Measurements from ENCODE around the gene TBCK.

Gene TBCK

DNA sequence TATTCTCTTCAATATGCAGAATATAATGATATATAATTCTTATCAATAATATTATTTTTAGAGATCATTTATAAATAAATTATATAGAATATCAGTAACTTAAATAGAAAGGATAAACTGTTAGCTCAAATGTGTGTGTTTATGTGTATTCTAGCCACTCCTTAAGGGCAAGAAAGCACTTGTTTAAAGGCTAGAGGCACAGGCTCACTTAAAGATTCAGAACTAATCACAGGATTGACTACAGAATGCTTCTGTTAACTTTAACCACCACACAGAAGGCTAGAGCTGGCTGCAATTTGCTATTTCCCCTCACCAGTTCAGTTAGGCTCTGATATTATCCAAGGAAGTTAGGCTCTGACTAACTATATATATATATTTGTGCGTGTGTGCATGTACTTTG is 69.6 kb downstream of the TBCK start:
- no peak for TF ChIP-seq GATA2 (IDR thresholded peaks at IDR 0.05; ENCODE audit: low read depth, low read length)
- TF ChIP-seq GATA3 (IDR thresholded peaks at IDR 0.05; ENCODE audit: low read depth, low read length), result no peak

DNA sequence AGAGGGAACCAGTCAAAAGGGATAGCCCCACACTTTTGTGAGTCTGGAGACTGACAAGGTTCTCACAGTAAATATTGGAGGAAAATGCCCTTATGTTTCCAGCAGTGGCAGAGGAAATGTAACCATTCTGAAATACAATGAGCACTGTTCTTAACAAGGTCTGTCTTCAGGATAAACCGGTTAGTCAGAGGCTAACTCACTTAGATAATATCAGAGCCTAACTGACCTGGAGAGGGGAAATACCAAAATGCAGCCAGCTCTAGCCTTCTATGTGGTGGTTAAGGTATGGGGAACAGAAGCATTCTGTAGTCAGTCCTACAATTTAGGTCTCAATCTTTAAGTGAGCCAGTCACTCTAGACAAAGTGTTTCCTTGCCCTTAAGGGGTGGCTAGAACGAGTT is 70.8 kb downstream of the TBCK start:
- no peak for TF ChIP-seq GATA3 (IDR thresholded peaks at IDR 0.05; ENCODE audit: low read depth, low read length)

DNA sequence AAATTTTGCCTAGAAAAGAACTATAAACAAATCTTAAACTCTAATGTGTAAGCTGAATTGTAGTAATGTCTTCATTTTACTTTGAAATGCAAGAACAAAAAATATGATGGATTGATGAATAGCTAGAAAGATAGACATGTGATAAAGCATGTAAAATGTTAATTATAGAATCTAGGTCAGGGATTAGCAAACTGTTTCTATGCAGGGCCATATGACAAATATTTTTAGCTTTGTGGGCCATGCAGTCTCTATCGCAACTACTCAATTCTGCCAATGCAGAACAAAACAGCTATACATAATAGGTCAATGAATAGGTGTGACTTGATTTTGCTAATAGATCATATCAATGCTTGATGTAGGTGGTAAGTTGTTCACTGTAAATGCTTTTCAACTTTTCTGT is 75.3 kb downstream of the TBCK start:
- no peak for TF ChIP-seq GATA3 (IDR thresholded peaks at IDR 0.05; ENCODE audit: low read depth, low read length)
- no peak for TF ChIP-seq GATA2 (IDR thresholded peaks at IDR 0.05; ENCODE audit: low read depth, low read length)

DNA sequence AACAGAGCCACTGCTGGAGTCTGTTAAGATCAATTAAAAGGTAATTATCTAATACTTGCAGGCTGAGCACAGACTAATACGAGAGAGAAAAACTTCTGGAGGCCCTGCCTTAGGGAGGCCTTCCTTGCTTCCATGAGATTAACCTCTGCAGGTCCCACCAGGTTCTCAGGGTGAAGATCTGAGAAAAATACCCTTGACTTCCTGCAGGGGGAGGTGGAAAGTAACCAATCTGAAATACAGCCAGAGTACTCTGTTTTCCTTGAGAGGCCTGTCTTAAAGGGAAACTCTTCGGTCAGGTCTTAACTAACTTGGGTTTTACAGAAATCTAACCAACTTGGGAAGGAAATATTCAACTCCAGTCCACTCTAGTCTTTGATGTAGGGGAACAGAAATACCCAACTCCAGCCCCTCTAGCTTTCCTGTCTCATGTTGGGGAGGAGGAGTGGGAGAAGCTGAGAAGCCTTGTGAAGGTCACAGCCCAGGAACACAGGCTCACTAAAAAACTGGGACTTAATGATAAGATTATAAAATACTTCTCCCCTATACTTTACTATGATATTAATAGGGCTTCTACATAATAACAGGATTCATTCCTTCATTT is 77.1 kb downstream of the TBCK start:
- TF ChIP-seq GATA2 (IDR thresholded peaks at IDR 0.05; ENCODE audit: low read depth, low read length), result no peak
- no peak for TF ChIP-seq GATA3 (IDR thresholded peaks at IDR 0.05; ENCODE audit: low read depth, low read length)

DNA sequence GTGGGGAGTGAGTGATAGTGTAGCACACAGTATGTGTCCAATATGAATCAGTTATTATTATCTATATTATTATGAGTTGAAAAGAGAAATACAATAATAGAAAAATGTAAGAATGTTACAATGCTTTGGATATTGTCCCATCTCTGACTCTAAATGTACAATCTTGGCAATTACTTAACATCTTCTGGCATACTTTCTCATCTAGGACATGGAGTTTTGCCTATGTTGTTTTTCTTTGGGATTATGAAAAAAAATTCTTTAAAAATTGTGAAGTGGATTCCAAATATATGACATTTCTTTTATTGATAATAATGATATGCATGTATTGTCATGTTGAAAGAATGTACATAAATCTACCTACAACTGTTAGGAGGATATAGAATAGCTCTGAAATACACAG is 84.1 kb downstream of the TBCK start:
- no peak for TF ChIP-seq GATA2 (IDR thresholded peaks at IDR 0.05; ENCODE audit: low read depth, low read length)
- no peak for TF ChIP-seq GATA3 (IDR thresholded peaks at IDR 0.05; ENCODE audit: low read depth, low read length)

DNA sequence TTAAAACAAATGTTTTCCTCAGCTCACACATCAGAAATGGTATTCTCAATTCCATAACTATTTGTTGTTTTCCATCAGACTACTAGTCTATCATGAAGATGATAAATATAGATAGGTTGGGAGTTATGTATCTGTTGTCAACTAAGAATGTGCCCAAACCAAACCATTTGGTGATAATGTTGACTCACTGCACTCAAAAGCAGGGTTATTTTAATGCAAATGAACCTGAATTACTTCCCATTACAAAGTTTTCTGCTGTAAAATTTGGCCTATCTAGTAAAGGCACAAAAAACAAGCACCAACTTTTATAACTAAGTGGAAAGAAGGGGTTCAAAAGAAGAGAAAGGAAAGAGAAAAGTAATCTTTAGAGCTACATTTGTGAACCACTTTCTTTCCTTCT is 93.5 kb downstream of the TBCK start:
- TF ChIP-seq GATA3 (IDR thresholded peaks at IDR 0.05; ENCODE audit: low read depth, low read length), result no peak
- TF ChIP-seq GATA2 (IDR thresholded peaks at IDR 0.05; ENCODE audit: low read depth, low read length), result no peak

DNA sequence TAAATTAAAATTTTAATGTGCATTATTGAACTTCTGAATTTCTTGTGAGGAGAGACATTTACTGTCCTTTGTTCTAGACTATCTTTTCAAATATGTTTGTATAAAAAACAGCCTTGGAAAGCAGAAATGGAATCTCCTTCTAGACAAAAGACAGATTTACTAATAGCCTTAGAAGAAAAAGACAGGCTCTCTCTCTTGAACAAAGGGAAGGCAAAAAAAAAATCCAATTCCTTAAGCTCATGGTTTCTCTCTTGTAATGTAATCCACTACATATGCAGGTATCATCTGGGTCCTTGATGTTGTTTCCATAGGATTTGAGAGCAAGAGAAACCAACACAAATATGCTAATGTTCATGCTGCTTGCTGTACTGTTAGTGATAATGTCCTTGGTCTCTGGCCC is 106.0 kb downstream of the TBCK start:
- TF ChIP-seq GATA3 (IDR thresholded peaks at IDR 0.05; ENCODE audit: low read depth, low read length) (no peak), GATA2 (IDR thresholded peaks at IDR 0.05; ENCODE audit: low read depth, low read length) (no peak)

DNA sequence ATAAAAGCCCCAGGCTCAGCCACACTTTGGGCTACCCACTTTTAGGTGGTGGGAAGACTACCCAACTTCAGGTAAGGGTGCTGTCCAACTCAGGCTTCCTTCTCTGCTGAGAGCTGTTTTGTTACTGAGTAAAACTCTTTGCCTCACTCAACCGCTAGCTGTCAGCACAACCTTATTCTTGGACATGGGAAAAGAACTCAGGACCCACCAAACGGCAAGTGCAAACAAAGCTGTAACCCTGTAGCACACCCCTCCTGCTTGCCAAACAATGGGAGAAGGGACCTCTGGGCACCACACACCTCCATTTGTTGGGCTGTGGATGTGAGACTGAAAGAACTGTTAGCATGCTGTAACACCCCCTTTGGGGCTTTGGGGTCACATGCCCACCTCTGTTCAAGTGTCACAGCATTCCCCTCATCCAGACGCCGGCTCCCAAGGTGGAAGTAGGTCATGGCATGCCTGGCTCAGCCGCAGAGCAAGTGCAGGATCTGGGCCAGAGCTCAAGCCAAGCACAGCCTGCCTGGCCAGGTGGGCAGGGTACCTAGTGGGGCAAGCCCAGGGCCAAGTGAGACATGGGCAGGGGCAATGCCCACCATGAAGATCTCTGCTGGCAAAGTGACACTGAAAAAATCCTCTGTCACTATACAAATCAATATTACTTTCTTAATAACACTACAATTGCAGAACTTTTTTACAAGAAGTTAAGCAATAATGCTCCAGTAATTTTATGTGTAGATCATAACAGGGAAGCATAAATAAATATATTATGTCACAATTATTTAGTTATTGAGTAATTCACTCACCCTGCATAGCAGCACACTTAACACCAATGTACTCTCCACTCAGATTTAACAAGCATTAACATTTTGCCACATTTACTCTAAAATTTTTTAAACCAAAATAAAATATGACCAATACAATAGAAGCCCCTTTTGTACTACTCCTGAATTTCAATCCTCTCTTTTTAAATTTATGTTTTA is 107.2 kb downstream of the TBCK start:
- no peak for TF ChIP-seq GATA2 (IDR thresholded peaks at IDR 0.05; ENCODE audit: low read depth, low read length)
- no peak for TF ChIP-seq GATA3 (IDR thresholded peaks at IDR 0.05; ENCODE audit: low read depth, low read length)

DNA sequence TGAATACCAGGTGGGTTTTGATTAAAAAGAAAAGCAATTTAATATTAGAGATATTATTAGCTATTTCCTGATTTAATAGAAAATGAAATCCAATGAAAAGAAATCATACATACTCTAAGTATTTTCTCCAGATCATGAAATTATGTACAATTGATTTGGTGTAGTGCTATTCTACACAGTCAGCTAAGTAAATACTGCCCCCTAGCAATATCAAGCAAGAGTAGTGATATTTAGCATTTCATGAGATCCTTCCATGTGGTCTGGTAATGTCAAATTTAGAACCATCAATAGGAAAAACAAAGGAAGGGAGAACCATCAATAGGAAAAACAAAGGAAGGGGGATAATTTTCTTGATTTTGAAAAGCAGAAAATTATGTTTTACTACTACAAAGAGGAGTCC is 114.6 kb downstream of the TBCK start:
- TF ChIP-seq GATA3 (IDR thresholded peaks at IDR 0.05; ENCODE audit: low read depth, low read length), result no peak
- TF ChIP-seq GATA2 (IDR thresholded peaks at IDR 0.05; ENCODE audit: low read depth, low read length), result no peak

DNA sequence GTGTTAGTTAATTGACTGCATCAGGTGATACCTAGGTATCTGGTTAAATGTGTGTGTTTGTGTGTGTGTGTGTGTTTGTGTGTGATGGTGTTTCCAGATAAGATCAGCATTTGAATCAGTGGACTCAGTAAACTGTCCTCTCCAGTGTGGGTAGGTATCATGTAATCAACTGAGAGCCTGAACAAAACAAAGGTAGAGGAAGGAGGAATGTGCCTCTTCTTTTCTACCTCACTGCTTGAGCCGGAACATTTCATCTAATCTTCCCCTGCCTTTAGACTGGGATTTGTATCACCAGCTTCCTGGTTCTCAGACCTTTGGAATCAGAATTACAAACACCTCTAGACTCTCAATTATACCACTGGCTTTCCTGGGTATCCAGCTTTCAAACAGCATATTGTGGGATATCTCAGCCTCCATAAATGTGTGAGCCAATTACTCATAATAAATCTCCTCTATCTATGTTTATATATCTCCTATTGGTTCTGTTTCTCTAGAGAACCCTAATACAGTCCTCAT is 120.5 kb downstream of the TBCK start:
- TF ChIP-seq GATA3 (IDR thresholded peaks at IDR 0.05; ENCODE audit: low read depth, low read length) (no peak), GATA2 (IDR thresholded peaks at IDR 0.05; ENCODE audit: low read depth, low read length) (no peak)

DNA sequence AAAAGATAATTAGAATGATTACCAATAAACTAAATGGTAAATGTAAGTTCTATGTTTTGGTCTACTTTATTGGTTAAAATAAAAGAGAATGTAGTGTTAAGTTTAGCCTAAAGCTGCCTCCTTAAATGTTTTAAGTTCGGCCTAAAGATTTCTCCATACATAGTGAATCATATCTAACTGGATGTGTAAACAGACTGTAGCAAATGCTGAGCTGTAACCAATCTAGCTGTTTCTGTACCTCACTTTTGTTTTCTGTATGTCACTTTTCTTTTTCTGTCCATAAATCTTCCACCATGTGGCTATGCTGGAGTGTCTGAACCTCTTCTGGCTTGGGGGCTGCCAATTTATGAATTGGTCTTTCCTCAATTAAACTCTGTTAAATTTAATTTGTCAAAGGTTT is 121.2 kb downstream of the TBCK start:
- TF ChIP-seq GATA2 (IDR thresholded peaks at IDR 0.05; ENCODE audit: low read depth, low read length), result no peak
- no peak for TF ChIP-seq GATA3 (IDR thresholded peaks at IDR 0.05; ENCODE audit: low read depth, low read length)

DNA sequence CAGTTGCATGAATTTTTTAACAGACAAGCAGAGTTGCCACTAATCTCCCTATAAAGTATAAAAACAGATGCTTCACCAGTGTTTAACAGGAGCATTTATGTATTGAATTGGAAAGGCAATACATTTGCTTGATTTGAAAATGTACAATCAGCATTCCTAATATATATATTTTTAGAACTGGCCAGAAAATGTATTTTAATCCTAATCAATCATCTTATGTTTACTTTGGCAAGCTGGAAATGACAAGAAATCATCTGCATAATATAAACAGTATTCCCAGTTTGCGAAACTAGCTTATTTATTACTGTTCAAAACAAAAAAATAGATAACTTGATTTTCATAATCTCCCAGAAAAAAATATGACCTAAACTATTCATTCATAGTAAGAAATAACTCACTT is 123.9 kb downstream of the TBCK start:
- no peak for TF ChIP-seq GATA2 (IDR thresholded peaks at IDR 0.05; ENCODE audit: low read depth, low read length)
- no peak for TF ChIP-seq GATA3 (IDR thresholded peaks at IDR 0.05; ENCODE audit: low read depth, low read length)

DNA sequence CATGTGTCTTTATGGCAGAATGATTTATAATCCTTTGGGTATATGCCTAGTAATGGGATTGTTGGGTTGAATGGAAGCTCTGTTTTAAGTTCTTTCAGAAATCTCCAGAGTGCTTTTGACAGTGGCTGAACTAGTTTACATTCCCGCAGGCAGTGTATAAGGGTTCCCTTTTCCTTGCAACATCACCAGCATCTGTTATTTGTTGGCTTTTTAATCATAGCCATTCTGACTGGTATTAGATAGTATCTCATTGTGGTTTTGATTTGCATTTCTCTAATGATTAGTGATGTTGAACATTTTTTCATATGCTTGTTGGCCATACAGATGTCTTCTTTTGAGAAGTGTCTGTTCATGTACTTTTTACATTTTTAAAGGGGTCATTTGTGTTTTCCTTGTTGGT is 129.8 kb downstream of the TBCK start:
- no peak for TF ChIP-seq GATA2 (IDR thresholded peaks at IDR 0.05; ENCODE audit: low read depth, low read length)

DNA sequence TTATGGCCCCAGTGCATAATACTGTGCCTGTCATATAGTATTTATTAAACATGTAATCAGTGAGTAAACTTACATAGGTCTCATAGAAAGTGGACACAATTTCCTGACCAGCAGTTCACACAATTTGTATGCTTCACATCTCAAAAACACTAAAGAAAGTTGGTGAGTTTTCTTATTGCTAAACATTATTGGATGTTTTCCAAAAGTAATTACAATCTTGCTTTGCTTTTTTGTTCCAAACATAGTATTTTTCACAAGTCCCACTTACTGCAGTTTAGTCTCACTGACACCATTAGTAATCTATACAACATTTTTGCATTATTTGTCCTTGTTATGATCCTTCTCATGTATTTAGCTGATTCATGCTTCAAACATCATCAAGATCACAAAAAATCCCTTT is 132.5 kb downstream of the TBCK start:
- TF ChIP-seq GATA3 (IDR thresholded peaks at IDR 0.05; ENCODE audit: low read depth, low read length) (no peak), GATA2 (IDR thresholded peaks at IDR 0.05; ENCODE audit: low read depth, low read length) (no peak)

DNA sequence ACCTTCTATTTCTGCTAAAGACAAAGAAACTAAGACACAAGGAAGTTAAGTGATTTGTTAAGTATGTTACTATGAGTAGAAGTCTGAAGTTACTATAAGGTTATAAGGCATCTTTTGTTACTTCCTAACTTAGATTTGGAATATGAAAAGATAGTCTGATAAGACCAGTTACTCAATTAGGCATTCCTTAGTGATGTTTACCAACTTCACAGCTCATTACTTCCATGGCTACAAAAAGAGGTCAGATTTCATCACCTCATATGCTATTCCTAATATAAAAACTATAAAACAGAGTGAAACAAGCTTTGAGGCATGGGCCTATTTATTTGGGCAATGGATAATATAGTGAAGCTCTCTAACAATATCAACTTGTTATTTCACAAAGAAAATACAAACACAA is 143.1 kb downstream of the TBCK start:
- TF ChIP-seq GATA3 (IDR thresholded peaks at IDR 0.05; ENCODE audit: low read depth, low read length), result no peak
- TF ChIP-seq GATA2 (IDR thresholded peaks at IDR 0.05; ENCODE audit: low read depth, low read length), result no peak

All from SH-SY5Y (cell line).